ENCODE results near the gene TTC17. TPM values are rescaled to one million over a fixed set of nuclear protein-coding genes. Genes with fewer than 3 reads are reported as not detected.
"Not testable (repeated sequence)": the region's sequence is repeated elsewhere in the genome, so short reads cannot be mapped to it uniquely, and the experiment has no call there.

The TTC17 gene, protein sequence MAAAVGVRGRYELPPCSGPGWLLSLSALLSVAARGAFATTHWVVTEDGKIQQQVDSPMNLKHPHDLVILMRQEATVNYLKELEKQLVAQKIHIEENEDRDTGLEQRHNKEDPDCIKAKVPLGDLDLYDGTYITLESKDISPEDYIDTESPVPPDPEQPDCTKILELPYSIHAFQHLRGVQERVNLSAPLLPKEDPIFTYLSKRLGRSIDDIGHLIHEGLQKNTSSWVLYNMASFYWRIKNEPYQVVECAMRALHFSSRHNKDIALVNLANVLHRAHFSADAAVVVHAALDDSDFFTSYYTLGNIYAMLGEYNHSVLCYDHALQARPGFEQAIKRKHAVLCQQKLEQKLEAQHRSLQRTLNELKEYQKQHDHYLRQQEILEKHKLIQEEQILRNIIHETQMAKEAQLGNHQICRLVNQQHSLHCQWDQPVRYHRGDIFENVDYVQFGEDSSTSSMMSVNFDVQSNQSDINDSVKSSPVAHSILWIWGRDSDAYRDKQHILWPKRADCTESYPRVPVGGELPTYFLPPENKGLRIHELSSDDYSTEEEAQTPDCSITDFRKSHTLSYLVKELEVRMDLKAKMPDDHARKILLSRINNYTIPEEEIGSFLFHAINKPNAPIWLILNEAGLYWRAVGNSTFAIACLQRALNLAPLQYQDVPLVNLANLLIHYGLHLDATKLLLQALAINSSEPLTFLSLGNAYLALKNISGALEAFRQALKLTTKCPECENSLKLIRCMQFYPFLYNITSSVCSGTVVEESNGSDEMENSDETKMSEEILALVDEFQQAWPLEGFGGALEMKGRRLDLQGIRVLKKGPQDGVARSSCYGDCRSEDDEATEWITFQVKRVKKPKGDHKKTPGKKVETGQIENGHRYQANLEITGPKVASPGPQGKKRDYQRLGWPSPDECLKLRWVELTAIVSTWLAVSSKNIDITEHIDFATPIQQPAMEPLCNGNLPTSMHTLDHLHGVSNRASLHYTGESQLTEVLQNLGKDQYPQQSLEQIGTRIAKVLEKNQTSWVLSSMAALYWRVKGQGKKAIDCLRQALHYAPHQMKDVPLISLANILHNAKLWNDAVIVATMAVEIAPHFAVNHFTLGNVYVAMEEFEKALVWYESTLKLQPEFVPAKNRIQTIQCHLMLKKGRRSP
- 41.5 and 73.3 TPM in 2 replicates for total RNA-seq (2014; rRNA removed; shearing (Covaris generic))

DNA sequence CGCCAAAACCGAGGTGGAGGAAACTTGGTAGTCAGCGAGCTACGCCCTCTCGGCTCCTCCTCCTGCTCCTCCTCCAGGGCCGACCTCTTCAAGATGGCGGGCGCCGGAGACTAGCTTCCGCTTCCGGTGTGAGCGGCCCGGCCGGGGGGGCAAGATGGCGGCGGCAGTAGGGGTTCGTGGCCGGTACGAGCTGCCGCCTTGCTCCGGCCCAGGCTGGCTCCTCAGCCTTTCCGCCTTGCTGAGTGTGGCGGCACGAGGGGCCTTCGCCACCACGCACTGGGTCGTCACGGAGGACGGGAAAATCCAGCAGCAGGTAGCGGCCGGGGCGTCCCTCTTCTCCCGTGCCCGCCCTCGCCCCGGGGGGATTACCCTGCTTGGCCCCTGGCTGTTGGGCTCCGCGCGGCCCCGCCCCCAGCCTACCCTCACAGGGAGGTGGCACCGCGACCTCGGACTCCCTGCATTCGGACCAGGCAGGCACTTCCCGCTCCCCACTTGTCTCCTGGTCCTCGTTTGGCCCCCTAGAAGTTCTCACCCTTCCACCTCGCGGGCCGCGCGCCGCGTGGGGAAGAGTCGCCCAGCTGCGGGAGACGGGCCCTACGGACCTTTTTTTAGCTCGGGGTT is at the start of gene TTC17:
Gene TTC17, plus strand, starts transcription at position 120 of the 621 bp plus-strand sequence. Its CDS starts 35 bp downstream, at position 155.
- Histone ChIP-seq H3K4me3 (ENCODE audit: insufficient read depth, low read depth, low read length) (peak within 1 kb of the TSS; percentile 91), H3K27me3 (ENCODE audit: control insufficient read depth, insufficient read depth, low read length) (no peaks in the 10 kb centered on the region), H3K36me3 (replicated peaks; ENCODE audit: control insufficient read depth, insufficient read depth, low read length) (no peaks in the 10 kb centered on the region)
- DNase-seq = peak; percentile 91

DNA sequence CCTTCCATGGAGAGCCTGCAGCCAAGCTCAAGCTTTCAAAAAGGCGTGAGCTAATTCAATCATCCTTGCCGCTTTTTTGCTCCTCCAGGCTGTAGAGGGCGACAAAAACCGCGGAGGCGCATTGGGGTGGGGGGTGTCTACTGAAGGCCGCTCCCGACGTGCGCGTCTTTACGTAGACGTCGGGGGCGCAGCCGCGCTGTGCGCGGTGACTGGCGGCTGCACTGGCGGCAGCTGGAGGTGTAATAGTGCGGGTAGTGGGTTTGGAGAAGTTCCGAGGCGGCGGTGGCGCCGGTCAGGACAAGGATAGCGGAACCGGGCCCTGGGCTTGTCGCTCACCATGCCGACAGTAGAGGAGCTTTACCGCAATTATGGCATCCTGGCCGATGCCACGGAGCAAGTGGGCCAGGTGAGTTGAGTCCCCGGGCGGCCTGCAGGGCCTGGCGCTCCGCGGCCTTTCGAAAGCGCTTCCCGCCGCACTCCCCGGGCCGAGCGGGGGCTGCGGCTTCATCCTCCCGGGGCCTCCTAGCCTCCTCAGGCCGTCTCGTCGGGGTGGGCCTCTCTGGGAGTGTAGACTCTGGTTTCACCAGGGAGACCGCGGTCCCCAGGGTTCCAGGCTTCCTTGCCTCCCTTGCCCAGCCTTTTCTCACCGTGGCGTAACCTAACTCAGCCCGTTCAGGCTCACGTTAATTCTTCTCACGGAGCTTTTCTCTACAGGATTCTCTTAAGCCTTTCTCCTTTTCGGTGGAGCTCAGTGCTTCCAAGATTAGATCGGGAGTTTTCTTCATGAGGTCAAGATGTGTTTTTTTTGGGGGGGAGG is 46.7 kb upstream of the TTC17 start, which contains the start of gene API5:
Gene API5, plus strand, starts transcription at position 206 of the 817 bp plus-strand sequence. Its CDS starts 132 bp downstream, at position 338.
- peak within 1 kb of the TSS; percentile 92 for H3K4me3 ChIP-seq (ENCODE audit: insufficient read depth, low read depth, low read length)
- no peaks in the 10 kb centered on the region for H3K27me3 ChIP-seq (ENCODE audit: control insufficient read depth, insufficient read depth, low read length)
- H3K36me3 ChIP-seq (replicated peaks; ENCODE audit: control insufficient read depth, insufficient read depth, low read length) = no peaks in the 10 kb centered on the region
- peak; percentile 83 for DNase-seq

DNA sequence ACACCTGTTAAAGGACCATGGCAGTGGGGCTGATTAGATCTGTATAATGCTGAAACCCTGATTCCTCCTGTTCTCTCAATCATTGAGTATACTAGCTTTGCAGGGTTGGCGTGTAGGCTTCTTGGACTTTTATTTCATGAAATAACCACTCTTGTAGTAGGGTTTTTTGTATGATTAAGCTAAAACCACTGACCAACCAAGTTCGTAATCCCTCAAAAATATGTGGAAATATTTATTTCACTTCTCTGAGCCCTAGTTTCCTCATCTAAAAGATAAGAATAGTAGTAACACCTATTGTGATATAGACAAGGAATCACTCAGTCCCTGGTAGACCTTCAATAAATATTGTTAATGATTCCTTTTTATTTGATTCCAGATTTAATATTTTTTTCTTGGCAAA is 42.8 kb upstream of the TTC17 start:
- peaks cover 7% of the 10 kb centered on the region for H3K36me3 ChIP-seq (replicated peaks; ENCODE audit: control insufficient read depth, insufficient read depth, low read length)
- H3K4me3 ChIP-seq (ENCODE audit: insufficient read depth, low read depth, low read length) = no peak overlapping the region
- H3K27me3 ChIP-seq (ENCODE audit: control insufficient read depth, insufficient read depth, low read length) = no peaks in the 10 kb centered on the region
- DNase-seq = no peak

DNA sequence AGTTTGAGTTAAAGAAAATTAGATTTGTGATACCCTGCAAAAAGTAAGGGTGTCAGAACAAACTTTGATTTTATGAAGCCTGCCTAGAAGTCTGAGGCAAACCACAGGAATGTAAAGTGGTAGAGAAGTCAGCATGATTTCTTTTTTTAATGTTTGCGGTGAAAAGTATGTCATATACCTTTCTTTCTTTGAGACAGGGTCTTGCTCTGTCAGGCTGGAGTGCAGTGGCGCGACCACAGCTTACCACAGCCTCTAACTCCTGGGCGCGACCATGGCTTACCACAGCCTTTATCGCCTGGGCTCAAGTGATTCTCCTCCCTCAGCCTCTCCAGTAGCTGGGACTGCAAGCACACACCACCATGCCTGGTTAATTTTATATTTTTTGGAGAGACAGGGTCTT is 42.3 kb upstream of the TTC17 start:
- Histone ChIP-seq H3K27me3 (ENCODE audit: control insufficient read depth, insufficient read depth, low read length) (no peaks in the 10 kb centered on the region), H3K36me3 (replicated peaks; ENCODE audit: control insufficient read depth, insufficient read depth, low read length) (peaks cover 7% of the 10 kb centered on the region), H3K4me3 (ENCODE audit: insufficient read depth, low read depth, low read length) (no peak overlapping the region)
- DNase-seq = no peak

DNA sequence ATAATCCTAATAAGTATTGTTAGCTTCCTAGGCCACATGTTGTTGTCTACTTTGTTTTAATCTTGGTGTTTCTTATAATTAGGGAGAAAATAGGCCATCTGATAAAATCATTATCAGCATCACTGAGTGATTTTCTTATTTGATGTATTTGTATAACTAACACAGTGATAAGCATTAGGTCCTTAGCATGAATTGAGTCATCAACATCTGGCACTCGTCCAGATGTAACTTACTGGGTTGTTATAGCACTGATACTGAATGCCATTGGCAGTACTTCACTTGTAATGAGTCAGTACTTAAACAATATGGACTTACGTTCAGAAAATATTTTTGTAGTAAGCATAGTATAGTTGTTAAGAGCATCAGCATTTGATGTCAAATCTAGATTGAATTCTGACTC is 30.7 kb upstream of the TTC17 start:
- DNase-seq = no peak
- no peak overlapping the region for H3K4me3 ChIP-seq (ENCODE audit: insufficient read depth, low read depth, low read length)
- H3K36me3 ChIP-seq (replicated peaks; ENCODE audit: control insufficient read depth, insufficient read depth, low read length) = peaks cover 42% of the 10 kb centered on the region
- H3K27me3 ChIP-seq (ENCODE audit: control insufficient read depth, insufficient read depth, low read length) = no peaks in the 10 kb centered on the region

DNA sequence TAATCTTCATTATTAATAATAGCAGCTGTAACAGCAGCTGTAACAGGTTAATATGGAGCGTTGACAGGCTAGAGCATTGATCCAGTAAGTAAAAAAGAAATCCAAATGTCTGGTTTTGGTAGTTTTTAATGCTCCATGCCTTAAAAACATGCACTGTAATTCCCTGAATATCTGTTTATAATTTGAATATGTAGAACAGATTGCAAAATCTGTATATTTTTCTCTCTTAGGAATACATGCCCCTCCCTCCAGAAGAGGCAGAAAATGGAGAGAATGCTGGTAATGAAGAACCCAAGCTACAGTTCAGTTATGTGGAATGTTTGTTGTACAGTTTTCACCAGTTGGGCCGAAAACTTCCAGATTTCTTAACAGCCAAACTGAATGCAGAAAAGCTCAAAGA is 30.2 kb upstream of the TTC17 start:
- DNase-seq = no peak
- H3K36me3 ChIP-seq (replicated peaks; ENCODE audit: control insufficient read depth, insufficient read depth, low read length) = peaks cover 41% of the 10 kb centered on the region
- H3K27me3 ChIP-seq (ENCODE audit: control insufficient read depth, insufficient read depth, low read length) = no peaks in the 10 kb centered on the region
- H3K4me3 ChIP-seq (ENCODE audit: insufficient read depth, low read depth, low read length) = no peak overlapping the region

DNA sequence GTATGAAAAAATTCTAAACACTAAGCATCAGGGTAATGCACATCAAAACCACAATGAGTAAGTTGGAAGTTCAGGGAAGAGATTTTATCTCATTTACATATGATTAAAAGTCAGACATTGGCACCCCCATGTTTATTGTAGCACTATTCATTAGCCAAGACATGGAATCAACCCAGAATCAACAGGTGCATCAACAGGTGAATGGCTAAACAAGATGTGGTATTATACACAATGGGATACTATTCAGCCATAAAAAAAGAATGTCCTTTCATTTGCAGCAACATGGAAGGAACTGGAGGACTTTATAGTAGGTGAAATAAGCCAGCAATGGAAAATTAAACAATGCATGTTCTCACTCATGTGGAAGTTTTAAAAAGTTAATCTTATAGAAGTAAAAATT is 17.6 kb upstream of the TTC17 start:
- no peak for DNase-seq
- no peak overlapping the region for H3K4me3 ChIP-seq (ENCODE audit: insufficient read depth, low read depth, low read length)
- H3K36me3 ChIP-seq (replicated peaks; ENCODE audit: control insufficient read depth, insufficient read depth, low read length) = peaks cover 7% of the 10 kb centered on the region
- H3K27me3 ChIP-seq (ENCODE audit: control insufficient read depth, insufficient read depth, low read length) = no peaks in the 10 kb centered on the region

DNA sequence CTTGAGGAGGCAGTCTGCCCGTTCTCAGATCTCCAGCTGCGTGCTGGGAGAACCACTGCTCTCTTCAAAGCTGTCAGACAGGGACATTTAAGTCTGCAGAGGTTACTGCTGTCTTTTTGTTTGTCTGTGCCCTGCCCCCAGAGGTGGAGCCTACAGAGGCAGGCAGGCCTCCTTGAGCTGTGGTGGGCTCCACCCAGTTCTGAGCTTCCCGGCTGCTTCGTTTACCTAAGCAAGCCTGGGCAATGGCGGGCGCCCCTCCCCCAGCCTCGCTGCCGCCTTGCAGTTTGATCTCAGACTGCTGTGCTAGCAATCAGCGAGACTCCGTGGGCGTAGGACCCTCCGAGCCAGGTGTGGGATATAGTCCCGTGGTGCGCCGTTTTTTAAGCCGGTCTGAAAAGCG is 7.3 kb upstream of the TTC17 start:
- H3K27me3 ChIP-seq (ENCODE audit: control insufficient read depth, insufficient read depth, low read length); H3K36me3 ChIP-seq (replicated peaks; ENCODE audit: control insufficient read depth, insufficient read depth, low read length); H3K4me3 ChIP-seq (ENCODE audit: insufficient read depth, low read depth, low read length); DNase-seq: not testable (repeated sequence)

DNA sequence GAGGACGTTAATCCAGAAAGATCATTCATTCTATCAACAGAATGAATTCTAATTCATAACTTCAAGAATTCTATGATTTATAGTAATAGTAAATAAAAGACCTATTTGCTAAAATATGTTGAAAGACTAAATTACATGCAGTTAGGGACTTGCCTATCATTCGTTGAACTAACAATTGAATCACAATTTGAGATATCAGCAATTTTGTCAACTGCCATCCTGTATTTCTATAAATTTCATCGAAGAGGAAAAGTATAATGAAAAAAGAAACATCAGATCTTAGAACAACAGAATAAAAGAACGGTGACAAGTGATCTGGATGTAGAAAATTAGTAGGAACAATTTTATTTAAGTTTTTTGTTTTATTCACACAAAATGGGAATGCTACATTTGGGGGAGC is 4.4 kb upstream of the TTC17 start:
- no peak for DNase-seq
- H3K27me3 ChIP-seq (ENCODE audit: control insufficient read depth, insufficient read depth, low read length) = no peaks in the 10 kb centered on the region
- no peak overlapping the region for H3K4me3 ChIP-seq (ENCODE audit: insufficient read depth, low read depth, low read length)
- no peaks in the 10 kb centered on the region for H3K36me3 ChIP-seq (replicated peaks; ENCODE audit: control insufficient read depth, insufficient read depth, low read length)

DNA sequence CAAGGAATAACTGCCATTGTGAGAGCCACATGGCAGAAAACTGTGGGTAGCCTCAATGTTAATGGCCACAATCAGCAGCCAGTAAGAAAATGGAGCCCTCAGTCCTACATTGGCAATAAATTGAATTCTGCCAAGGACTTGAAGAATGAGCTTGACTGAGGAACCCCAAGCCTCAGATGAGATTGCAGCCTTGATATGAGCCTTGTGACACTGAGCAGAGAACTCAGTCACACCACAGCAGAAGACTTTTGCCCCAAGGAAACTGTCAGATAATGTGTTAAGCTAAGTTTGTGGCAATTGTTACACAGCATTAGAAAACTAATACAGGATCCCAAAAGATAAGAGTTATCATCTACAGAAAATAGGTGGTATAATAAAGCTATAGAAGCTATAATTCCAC is 2.4 kb upstream of the TTC17 start:
- Histone ChIP-seq H3K27me3 (ENCODE audit: control insufficient read depth, insufficient read depth, low read length) (no peaks in the 10 kb centered on the region), H3K36me3 (replicated peaks; ENCODE audit: control insufficient read depth, insufficient read depth, low read length) (no peaks in the 10 kb centered on the region), H3K4me3 (ENCODE audit: insufficient read depth, low read depth, low read length) (no peak overlapping the region)
- DNase-seq = no peak

DNA sequence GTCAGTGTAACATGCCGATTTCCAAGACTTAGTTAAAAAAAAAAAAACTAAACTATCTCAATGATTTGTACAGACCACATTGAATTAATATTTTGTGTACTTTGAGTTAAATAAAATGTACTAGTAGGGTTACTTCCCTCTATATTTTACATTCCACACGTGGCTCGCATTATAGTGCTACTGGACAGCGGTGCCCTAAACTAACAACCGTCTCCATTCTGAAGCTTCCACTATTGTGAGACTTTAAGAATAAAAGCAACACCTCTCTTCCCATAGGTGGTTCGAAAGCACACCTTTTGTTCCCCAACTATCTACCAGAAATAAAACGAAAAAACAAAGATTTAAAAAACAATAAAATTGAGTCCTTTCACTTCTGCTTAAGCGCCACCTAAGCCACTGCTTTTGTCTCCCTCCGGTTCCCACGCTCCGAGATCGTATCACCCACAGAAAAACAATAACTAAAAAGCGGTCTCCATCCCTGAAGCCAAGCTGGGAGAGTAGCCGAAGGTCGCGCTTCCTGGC is 380 bp upstream of the TTC17 start:
- no peak for DNase-seq
- Histone ChIP-seq H3K4me3 (ENCODE audit: insufficient read depth, low read depth, low read length) (peak overlapping the region; percentile 91), H3K27me3 (ENCODE audit: control insufficient read depth, insufficient read depth, low read length) (no peaks in the 10 kb centered on the region), H3K36me3 (replicated peaks; ENCODE audit: control insufficient read depth, insufficient read depth, low read length) (no peaks in the 10 kb centered on the region)

DNA sequence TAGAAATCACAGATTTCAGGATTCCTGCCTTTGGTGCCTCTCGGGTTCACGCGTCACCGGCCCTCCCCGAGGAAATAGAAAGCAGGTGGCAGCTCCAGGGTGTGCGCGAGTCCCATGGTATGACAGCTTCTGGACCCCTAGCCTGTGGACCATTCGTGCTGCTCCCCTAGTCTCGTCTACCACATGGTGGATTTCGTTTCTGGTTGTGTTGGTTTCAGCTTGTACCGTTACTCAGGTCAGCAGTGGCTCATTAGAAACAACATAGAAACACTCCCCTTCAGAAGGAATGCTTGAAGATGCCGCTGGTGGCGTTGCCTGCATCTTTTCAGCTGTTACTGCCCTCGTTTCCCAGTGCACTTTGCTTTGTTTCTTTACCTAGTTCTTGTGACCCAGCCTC is 700 bp downstream of the TTC17 start:
- no peak for DNase-seq
- Histone ChIP-seq H3K36me3 (replicated peaks; ENCODE audit: control insufficient read depth, insufficient read depth, low read length) (no peaks in the 10 kb centered on the region), H3K27me3 (ENCODE audit: control insufficient read depth, insufficient read depth, low read length) (no peaks in the 10 kb centered on the region), H3K4me3 (ENCODE audit: insufficient read depth, low read depth, low read length) (peak overlapping the region; percentile 91)

DNA sequence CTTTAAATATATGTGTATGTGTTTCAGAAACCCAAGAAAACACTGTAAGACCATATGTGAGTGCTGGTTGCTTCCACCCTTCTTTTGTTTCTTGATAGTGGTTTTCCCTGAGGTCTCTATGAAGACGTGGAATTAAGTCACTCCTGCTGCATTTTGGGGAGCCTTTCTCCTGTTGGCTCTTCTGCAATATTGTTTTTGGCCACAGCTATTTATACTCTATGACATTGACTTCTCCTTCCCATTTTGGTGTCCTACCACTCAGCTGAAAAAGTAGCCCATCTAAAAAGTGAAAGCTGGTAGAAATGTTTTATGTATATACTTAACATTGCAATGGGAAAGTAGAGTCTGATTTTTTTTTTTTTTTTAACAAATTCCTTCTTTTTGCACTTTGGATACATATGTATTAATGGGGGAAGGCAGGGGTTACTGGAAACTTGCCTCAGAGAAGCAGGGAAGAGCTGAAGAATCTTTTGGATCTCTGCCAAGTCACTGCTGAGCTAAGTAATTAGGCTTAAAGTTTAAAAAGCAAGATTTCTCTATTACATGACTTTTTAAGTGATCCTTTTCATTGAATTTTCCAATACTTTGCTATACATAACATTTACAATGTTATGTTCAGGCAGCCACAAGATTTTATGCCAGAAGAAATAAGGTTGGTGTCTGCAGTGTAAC is 1.8 kb downstream of the TTC17 start:
- H3K4me3 ChIP-seq (ENCODE audit: insufficient read depth, low read depth, low read length) = no peak overlapping the region
- no peak for DNase-seq
- H3K27me3 ChIP-seq (ENCODE audit: control insufficient read depth, insufficient read depth, low read length) = no peaks in the 10 kb centered on the region
- no peaks in the 10 kb centered on the region for H3K36me3 ChIP-seq (replicated peaks; ENCODE audit: control insufficient read depth, insufficient read depth, low read length)
